ENCODE results near the gene COL6A2.

COL6A2 gene

DNA sequence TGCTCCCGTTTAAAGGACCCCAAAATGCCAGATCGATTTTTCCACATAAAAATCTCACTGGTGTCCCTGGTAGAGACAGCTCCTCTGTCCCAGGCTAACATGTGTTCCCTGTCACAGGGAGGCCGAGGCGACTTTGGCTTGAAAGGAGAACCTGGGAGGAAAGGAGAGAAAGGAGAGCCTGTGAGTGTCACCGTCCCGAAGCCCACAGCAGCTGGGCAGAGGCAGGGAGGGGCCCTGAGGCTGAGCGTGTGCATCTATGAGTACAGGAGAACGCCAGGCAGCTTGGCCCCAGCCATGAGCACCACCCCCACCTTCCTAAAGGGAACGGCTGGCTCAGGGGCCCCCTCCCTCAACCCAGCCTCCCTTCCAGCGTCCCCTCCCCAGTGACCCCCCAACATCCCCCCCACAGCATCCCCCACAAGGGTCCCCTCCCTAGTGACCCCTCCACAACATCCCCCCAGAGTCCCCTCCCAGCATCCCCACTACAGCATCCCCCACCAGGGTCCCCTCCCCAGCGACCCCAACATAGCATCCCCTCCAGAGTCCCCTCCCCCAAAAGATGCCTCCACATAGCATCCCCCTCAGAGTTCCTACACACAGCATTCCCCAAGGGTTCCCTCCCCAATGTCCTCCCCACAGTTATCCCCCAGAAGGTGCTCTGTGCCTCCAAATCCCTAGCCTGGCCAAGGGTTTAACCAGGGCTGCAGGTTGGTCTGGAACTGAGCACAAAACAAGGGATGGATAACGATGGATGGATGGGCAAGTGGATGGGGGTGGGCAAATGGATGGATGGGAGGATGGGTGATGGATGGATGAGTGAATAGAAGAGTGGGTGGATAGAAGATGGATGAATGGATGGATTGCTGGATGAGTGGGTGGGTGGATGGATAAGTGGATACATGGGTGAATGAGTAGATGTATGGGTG, 25.1 kb downstream of the COL6A2 start:
- no peak overlapping the region for H3K18ac ChIP-seq (ENCODE audit: low read length)

GRCh38 chr21:46124083-46124925, 26.4 kb downstream of the COL6A2 start:
- Histone ChIP-seq H3K4me2 (ENCODE audit: low read length) (no peak overlapping the region), H3K9ac (ENCODE audit: low read length) (no peak overlapping the region), H3K36me3 (ENCODE audit: control insufficient read depth in 1 of 2, insufficient read depth in 2 of 2, low read length in 2 of 2) (peaks cover 39 to 41% of the 10 kb centered on the region in 2 experiments), H2AFZ (ENCODE audit: insufficient read depth, low read length, poor library complexity) (no peak overlapping the region), H4K8ac (ENCODE audit: low read depth, low read length) (no peak overlapping the region), H4K12ac (ENCODE audit: low read depth, low read length) (no peak overlapping the region), H3K9me3 (ENCODE audit: insufficient read depth, low read depth, low read length) (peaks cover 6% of the 10 kb centered on the region), H2AK5ac (ENCODE audit: low read length) (no peak overlapping the region), H2BK5ac (ENCODE audit: low read depth, low read length, poor library complexity) (no peak overlapping the region), H2BK120ac (ENCODE audit: insufficient read depth, low read length, poor library complexity) (no peak overlapping the region), H3K4me3 (ENCODE audit: low read depth, low read length) (no peak overlapping the region), H4K91ac (ENCODE audit: low read depth, low read length) (no peak overlapping the region), H3K79me1 (ENCODE audit: low read length) (no peaks in the 10 kb centered on the region), H3K4ac (ENCODE audit: low read depth, low read length) (no peak overlapping the region), H3K18ac (ENCODE audit: low read length) (no peak overlapping the region), H3K14ac (ENCODE audit: low read length) (no peak overlapping the region), H3K27ac (ENCODE audit: low read depth, low read length) (no peak overlapping the region), H3K27me3 (ENCODE audit: insufficient read depth, low read length) (no peaks in the 10 kb centered on the region), H3K4me1 (ENCODE audit: control insufficient read depth in 1 of 2, insufficient read depth in 2 of 2, low read length in 2 of 2) (peaks cover 0 to 2% of the 10 kb centered on the region in 2 experiments), H3K79me2 (ENCODE audit: control insufficient read depth, insufficient read depth, low read length, poor library complexity) (no peaks in the 10 kb centered on the region), H2BK12ac (ENCODE audit: low read length) (no peak overlapping the region), H3K23ac (ENCODE audit: low read length) (no peak overlapping the region)
- DNase-seq = no peak
- 100% methylated on average over 3 of the region's 16 CpGs for WGBS (ENCODE audit: extremely low coverage, insufficient coverage, insufficient read length)

More for the DNA sequence above, 25.1 kb downstream of the COL6A2 start:
- Histone ChIP-seq H2BK12ac (ENCODE audit: low read length) (no peak overlapping the region), H3K4me1 (ENCODE audit: control insufficient read depth in 1 of 2, insufficient read depth in 2 of 2, low read length in 2 of 2) (peaks cover 0 to 1% of the 10 kb centered on the region in 2 experiments), H3K9me3 (ENCODE audit: insufficient read depth, low read depth, low read length) (peaks cover 6% of the 10 kb centered on the region), H3K36me3 (ENCODE audit: control insufficient read depth in 1 of 2, insufficient read depth in 2 of 2, low read length in 2 of 2) (peaks cover 35 to 46% of the 10 kb centered on the region in 2 experiments), H3K9ac (ENCODE audit: low read length) (no peak overlapping the region), H4K12ac (ENCODE audit: low read depth, low read length) (no peak overlapping the region), H3K27me3 (ENCODE audit: insufficient read depth, low read length) (no peaks in the 10 kb centered on the region), H2BK120ac (ENCODE audit: insufficient read depth, low read length, poor library complexity) (no peak overlapping the region), H3K4me3 (ENCODE audit: low read depth, low read length) (no peak overlapping the region), H4K91ac (ENCODE audit: low read depth, low read length) (no peak overlapping the region), H3K14ac (ENCODE audit: low read length) (no peak overlapping the region), H3K23ac (ENCODE audit: low read length) (no peak overlapping the region), H3K79me2 (ENCODE audit: control insufficient read depth, insufficient read depth, low read length, poor library complexity) (no peaks in the 10 kb centered on the region), H4K8ac (ENCODE audit: low read depth, low read length) (no peak overlapping the region), H3K4me2 (ENCODE audit: low read length) (no peak overlapping the region), H3K27ac (ENCODE audit: low read depth, low read length) (no peak overlapping the region), H2AFZ (ENCODE audit: insufficient read depth, low read length, poor library complexity) (no peak overlapping the region), H3K4ac (ENCODE audit: low read depth, low read length) (no peak overlapping the region), H2AK5ac (ENCODE audit: low read length) (no peak overlapping the region), H3K79me1 (ENCODE audit: low read length) (no peaks in the 10 kb centered on the region), H2BK5ac (ENCODE audit: low read depth, low read length, poor library complexity) (no peak overlapping the region)
- no CpG with 5 or more reads among the region's 12 CpGs for WGBS (ENCODE audit: extremely low coverage, insufficient coverage, insufficient read length)
- DNase-seq = no peak

DNA sequence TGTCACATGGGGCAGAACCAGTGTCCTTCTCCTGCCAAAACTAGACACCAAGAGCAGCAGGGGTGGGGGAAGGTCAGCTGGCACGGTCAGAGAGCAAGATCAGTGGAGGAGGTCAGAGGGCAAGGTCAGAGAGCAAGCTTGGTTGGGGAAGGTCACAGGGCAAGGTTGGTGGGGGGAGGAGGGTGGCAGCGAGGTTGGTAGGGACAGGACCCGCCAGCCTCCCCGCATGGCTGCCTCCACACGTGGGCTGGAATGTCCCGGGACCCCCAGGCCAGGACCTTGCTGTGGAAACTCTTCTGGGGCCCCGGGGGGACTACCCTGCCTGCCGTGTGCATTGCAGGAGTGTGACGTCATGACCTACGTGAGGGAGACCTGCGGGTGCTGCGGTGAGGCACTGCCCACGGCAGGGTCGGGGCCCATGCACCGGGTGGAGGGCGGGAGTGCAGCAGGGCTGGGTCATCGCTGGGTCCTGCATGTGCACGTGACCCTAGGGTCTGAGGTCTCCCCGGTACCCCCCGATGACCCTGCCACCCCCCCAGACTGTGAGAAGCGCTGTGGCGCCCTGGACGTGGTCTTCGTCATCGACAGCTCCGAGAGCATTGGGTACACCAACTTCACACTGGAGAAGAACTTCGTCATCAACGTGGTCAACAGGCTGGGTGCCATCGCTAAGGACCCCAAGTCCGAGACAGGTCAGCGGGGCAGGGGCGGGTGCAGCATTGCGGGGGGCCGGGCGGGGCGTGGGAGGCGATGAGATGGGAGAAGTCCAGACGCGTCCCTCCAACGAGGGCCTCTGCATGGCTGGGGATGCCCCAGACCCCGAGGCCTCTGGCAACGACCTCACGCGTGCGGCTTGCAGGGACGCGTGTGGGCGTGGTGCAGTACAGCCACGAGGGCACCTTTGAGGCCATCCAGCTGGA, 27.3 kb downstream of the COL6A2 start:
- H3K23ac ChIP-seq (ENCODE audit: low read length) = no peak overlapping the region
- no peaks in the 10 kb centered on the region for H3K79me2 ChIP-seq (ENCODE audit: control insufficient read depth, insufficient read depth, low read length, poor library complexity)
- H3K4me3 ChIP-seq (ENCODE audit: low read depth, low read length) = no peak overlapping the region
- no peak overlapping the region for H4K12ac ChIP-seq (ENCODE audit: low read depth, low read length)
- no peak overlapping the region for H3K4ac ChIP-seq (ENCODE audit: low read depth, low read length)
- no peaks in the 10 kb centered on the region for H3K27me3 ChIP-seq (ENCODE audit: insufficient read depth, low read length)
- no peak overlapping the region for H2AFZ ChIP-seq (ENCODE audit: insufficient read depth, low read length, poor library complexity)
- no peaks in the 10 kb centered on the region for H3K79me1 ChIP-seq (ENCODE audit: low read length)
- no peak overlapping the region for H3K9ac ChIP-seq (ENCODE audit: low read length)
- no CpG with 5 or more reads among the region's 49 CpGs for whole genome bisulfite sequencing (ENCODE audit: extremely low coverage, insufficient coverage, insufficient read length)
- H3K14ac ChIP-seq (ENCODE audit: low read length) = no peak overlapping the region
- peaks cover 35% of the 10 kb centered on the region in 2 experiments for H3K36me3 ChIP-seq (ENCODE audit: control insufficient read depth in 1 of 2, insufficient read depth in 2 of 2, low read length in 2 of 2)
- H3K4me2 ChIP-seq (ENCODE audit: low read length) = no peak overlapping the region
- no peak for DNase-seq
- H4K91ac ChIP-seq (ENCODE audit: low read depth, low read length) = no peak overlapping the region
- no peak overlapping the region for H2AK5ac ChIP-seq (ENCODE audit: low read length)
- H2BK120ac ChIP-seq (ENCODE audit: insufficient read depth, low read length, poor library complexity) = no peak overlapping the region
- no peak overlapping the region for H4K8ac ChIP-seq (ENCODE audit: low read depth, low read length)
- H3K18ac ChIP-seq (ENCODE audit: low read length) = no peak overlapping the region
- peaks cover 0 to 2% of the 10 kb centered on the region in 2 experiments for H3K4me1 ChIP-seq (ENCODE audit: control insufficient read depth in 1 of 2, insufficient read depth in 2 of 2, low read length in 2 of 2)
- H2BK12ac ChIP-seq (ENCODE audit: low read length) = no peak overlapping the region
- H3K27ac ChIP-seq (ENCODE audit: low read depth, low read length) = no peak overlapping the region
- H3K9me3 ChIP-seq (ENCODE audit: insufficient read depth, low read depth, low read length) = peaks cover 6% of the 10 kb centered on the region
- H2BK5ac ChIP-seq (ENCODE audit: low read depth, low read length, poor library complexity) = no peak overlapping the region

DNA sequence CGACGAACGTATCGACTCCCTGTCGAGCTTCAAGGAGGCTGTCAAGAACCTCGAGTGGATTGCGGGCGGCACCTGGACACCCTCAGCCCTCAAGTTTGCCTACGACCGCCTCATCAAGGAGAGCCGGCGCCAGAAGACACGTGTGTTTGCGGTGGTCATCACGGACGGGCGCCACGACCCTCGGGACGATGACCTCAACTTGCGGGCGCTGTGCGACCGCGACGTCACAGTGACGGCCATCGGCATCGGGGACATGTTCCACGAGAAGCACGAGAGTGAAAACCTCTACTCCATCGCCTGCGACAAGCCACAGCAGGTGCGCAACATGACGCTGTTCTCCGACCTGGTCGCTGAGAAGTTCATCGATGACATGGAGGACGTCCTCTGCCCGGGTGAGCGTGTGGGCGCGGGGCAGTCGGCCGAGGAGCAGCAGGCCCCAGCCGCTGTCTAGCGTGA, 28.0 kb downstream of the COL6A2 start:
- no peak overlapping the region for H4K91ac ChIP-seq (ENCODE audit: low read depth, low read length)
- no peak overlapping the region for H3K9ac ChIP-seq (ENCODE audit: low read length)
- no peak overlapping the region for H3K4me2 ChIP-seq (ENCODE audit: low read length)
- no peak overlapping the region for H4K8ac ChIP-seq (ENCODE audit: low read depth, low read length)
- no peak overlapping the region for H3K14ac ChIP-seq (ENCODE audit: low read length)
- H3K27ac ChIP-seq (ENCODE audit: low read depth, low read length) = no peak overlapping the region
- no peak overlapping the region for H4K12ac ChIP-seq (ENCODE audit: low read depth, low read length)
- peaks cover 32 to 34% of the 10 kb centered on the region in 2 experiments for H3K36me3 ChIP-seq (ENCODE audit: control insufficient read depth in 1 of 2, insufficient read depth in 2 of 2, low read length in 2 of 2)
- H2AFZ ChIP-seq (ENCODE audit: insufficient read depth, low read length, poor library complexity) = no peak overlapping the region
- WGBS (ENCODE audit: extremely low coverage, insufficient coverage, insufficient read length) = no CpG with 5 or more reads among the region's 47 CpGs
- H3K23ac ChIP-seq (ENCODE audit: low read length) = no peak overlapping the region
- H3K4ac ChIP-seq (ENCODE audit: low read depth, low read length) = no peak overlapping the region
- no peaks in the 10 kb centered on the region for H3K79me2 ChIP-seq (ENCODE audit: control insufficient read depth, insufficient read depth, low read length, poor library complexity)
- H2BK5ac ChIP-seq (ENCODE audit: low read depth, low read length, poor library complexity) = no peak overlapping the region
- H3K18ac ChIP-seq (ENCODE audit: low read length) = no peak overlapping the region
- no peak overlapping the region for H2BK120ac ChIP-seq (ENCODE audit: insufficient read depth, low read length, poor library complexity)
- H2AK5ac ChIP-seq (ENCODE audit: low read length) = no peak overlapping the region
- H3K4me1 ChIP-seq (ENCODE audit: control insufficient read depth in 1 of 2, insufficient read depth in 2 of 2, low read length in 2 of 2) = peaks cover 0 to 2% of the 10 kb centered on the region in 2 experiments
- peaks cover 6% of the 10 kb centered on the region for H3K9me3 ChIP-seq (ENCODE audit: insufficient read depth, low read depth, low read length)
- no peak overlapping the region for H2BK12ac ChIP-seq (ENCODE audit: low read length)
- H3K27me3 ChIP-seq (ENCODE audit: insufficient read depth, low read length) = no peaks in the 10 kb centered on the region
- no peak for DNase-seq
- H3K79me1 ChIP-seq (ENCODE audit: low read length) = no peaks in the 10 kb centered on the region
- no peak overlapping the region for H3K4me3 ChIP-seq (ENCODE audit: low read depth, low read length)
